HEK293T (cell line): ENCODE measurements around the gene AHNAK2.
"Not testable (repeated sequence)": the region's sequence is repeated elsewhere in the genome, so short reads cannot be mapped to it uniquely, and the experiment has no call there.

ENCODE experiments used
- CTCF ChIA-PET: fragments of 350-600 bp; formaldehyde crosslinking; extraction: SDS; loops from one replicate; lab custom pipeline; 2021; ENCODE audit warnings: antibody characterized with exemption, inconsistent platforms; lab: Yijun Ruan, JAX
- POLR2A ChIA-PET: fragments of 350-600 bp; formaldehyde crosslinking; extraction: SDS; loops from one replicate; lab custom pipeline; 2020; ENCODE audit warnings: antibody characterized with exemption, inconsistent platforms; lab: Yijun Ruan, JAX
- DNase-seq: peaks from one replicate; pipeline ENCODE4 v3.0.0; 2012; ENCODE audit warnings: mixed read lengths; ENCODE audit errors: extremely low spot score
- ARNT ChIP-seq: fragments of 450-650 bp; IDR thresholded peaks from 2 replicates; pipeline ENCODE4 v1.6.1; 2017; ENCODE audit warnings: mild to moderate bottlenecking
- BHLHE40 ChIP-seq: fragments of 450-650 bp; IDR thresholded peaks from 2 replicates; pipeline ENCODE4 v1.6.1; 2016; ENCODE audit warnings: mild to moderate bottlenecking, moderate library complexity, borderline replicate concordance
- CTBP1 ChIP-seq: fragments of 450-650 bp; IDR thresholded peaks from 2 replicates; pipeline ENCODE4 v1.6.1; 2016; ENCODE audit warnings: borderline replicate concordance
- ELF4 ChIP-seq: fragments of 450-650 bp; IDR thresholded peaks from 2 replicates; pipeline ENCODE4 v1.6.1; 2017; ENCODE audit warnings: antibody characterized with exemption
- FOXA1 ChIP-seq: fragments of 450-650 bp; IDR thresholded peaks from 2 replicates; pipeline ENCODE4 v1.6.1; 2016; ENCODE audit warnings: mild to moderate bottlenecking
- FOXK2 ChIP-seq: fragments of 450-650 bp; IDR thresholded peaks from 2 replicates; pipeline ENCODE4 v1.6.1; 2016; ENCODE audit warnings: mild to moderate bottlenecking
- FOXM1 ChIP-seq: fragments of 450-650 bp; IDR thresholded peaks from 2 replicates; pipeline ENCODE4 v1.6.1; 2017; ENCODE audit warnings: mild to moderate bottlenecking, borderline replicate concordance
- HDGF ChIP-seq: fragments of 450-650 bp; IDR thresholded peaks from 2 replicates; pipeline ENCODE4 v1.6.1; 2017; ENCODE audit warnings: antibody characterized with exemption, borderline replicate concordance
- L3MBTL2 ChIP-seq: fragments of 450-650 bp; conservative IDR thresholded peaks from 2 replicates; pipeline ENCODE4 v1.6.1; 2016; ENCODE audit warnings: mild to moderate bottlenecking
- LEF1 ChIP-seq: fragments of 450-650 bp; IDR thresholded peaks from 2 replicates; pipeline ENCODE4 v1.6.1; 2017; ENCODE audit warnings: mild to moderate bottlenecking, borderline replicate concordance
- NFRKB ChIP-seq: fragments of 450-650 bp; IDR thresholded peaks from 2 replicates; pipeline ENCODE4 v1.6.1; 2016; ENCODE audit warnings: mild to moderate bottlenecking, moderate library complexity
- PKNOX1 ChIP-seq: fragments of 450-650 bp; IDR thresholded peaks from 2 replicates; pipeline ENCODE4 v1.6.1; 2016
- SP1 ChIP-seq: fragments of 450-650 bp; IDR thresholded peaks from 2 replicates; pipeline ENCODE4 v1.6.1; 2017
- SUZ12 ChIP-seq: fragments of 450-650 bp; IDR thresholded peaks from 2 replicates; pipeline ENCODE4 v1.6.1; 2016; ENCODE audit warnings: mild to moderate bottlenecking
- TARDBP ChIP-seq: fragments of 450-650 bp; IDR thresholded peaks from 2 replicates; pipeline ENCODE4 v1.6.1; 2016
- ZNF384 ChIP-seq: fragments of 450-650 bp; IDR thresholded peaks from 2 replicates; pipeline ENCODE4 v1.6.1; 2016

The AHNAK2 gene

GRCh38 chr14:104955396-104955770, 22.8 kb downstream of the AHNAK2 start:
- DNase-seq: no peak
- ChIA-PET POLR2A (no interaction called here), CTCF (no interaction called here)
- TF ChIP-seq ZNF384 (no peak), TARDBP (no peak), SP1 (no peak), CTBP1 (no peak), L3MBTL2 (no peak), NFRKB (no peak), PKNOX1 (no peak), FOXA1 (no peak), SUZ12 (no peak), HDGF (no peak), BHLHE40 (no peak)

- POLR2A ChIA-PET: no interaction called here
- DNase-seq: no peak
- CTCF ChIA-PET: no interaction called here
- TF ChIP-seq ARNT: no peak
- no peak for TF ChIP-seq SUZ12
- no peak for TF ChIP-seq TARDBP
- TF ChIP-seq BHLHE40: no peak
- TF ChIP-seq HDGF: no peak
Measured at GRCh38 chr14:104954746-104955395, 23.3 kb downstream of the AHNAK2 start.

GRCh38 chr14:104953896-104954656, 24.1 kb downstream of the AHNAK2 start:
- POLR2A ChIA-PET: no interaction called here
- CTCF ChIA-PET: no interaction called here
- DNase-seq: no peak
- TF ChIP-seq ZNF384: no peak
- no peak for TF ChIP-seq SUZ12
- no peak for TF ChIP-seq SP1
- TF ChIP-seq HDGF: no peak
- TF ChIP-seq L3MBTL2: no peak

GRCh38 chr14:104953097-104953496, 25.1 kb downstream of the AHNAK2 start:
- no peak for DNase-seq
- TF ChIP-seq SUZ12 (no peak), NFRKB (no peak), CTBP1 (no peak), FOXK2 (no peak), LEF1 (no peak), FOXM1 (no peak), HDGF (no peak), TARDBP (no peak), L3MBTL2 (no peak), ZNF384 (no peak), SP1 (no peak), ARNT (no peak), ELF4 (no peak), PKNOX1 (no peak), BHLHE40 (no peak), FOXA1 (no peak)
- ChIA-PET POLR2A (no interaction called here), CTCF (no interaction called here)

GRCh38 chr14:104951863-104952657, 26.1 kb downstream of the AHNAK2 start:
- POLR2A ChIA-PET, DNase-seq, CTCF ChIA-PET: not testable (repeated sequence)

- CTCF ChIA-PET, POLR2A ChIA-PET: not testable (repeated sequence)
Measured at GRCh38 chr14:104950701-104951100, 27.5 kb downstream of the AHNAK2 start.

GRCh38 chr14:104950021-104950420, 28.2 kb downstream of the AHNAK2 start:
- DNase-seq: no peak
- POLR2A ChIA-PET: no interaction called here
- TF ChIP-seq FOXM1: no peak
- TF ChIP-seq TARDBP: no peak
- no peak for TF ChIP-seq ZNF384
- no peak for TF ChIP-seq FOXA1
- TF ChIP-seq ARNT: no peak
- no peak for TF ChIP-seq BHLHE40
- no peak for TF ChIP-seq SUZ12
- TF ChIP-seq ELF4: no peak
- TF ChIP-seq PKNOX1: no peak
- TF ChIP-seq HDGF: no peak
- TF ChIP-seq FOXK2: no peak
- CTCF ChIA-PET: no interaction called here

More at GRCh38 chr14:104950701-104951100, 27.5 kb downstream of the AHNAK2 start:
- DNase-seq: not testable (repeated sequence)

GRCh38 chr14:104949406-104949955, 28.7 kb downstream of the AHNAK2 start:
- POLR2A ChIA-PET: not testable (repeated sequence)

More at GRCh38 chr14:104949406-104949955, 28.7 kb downstream of the AHNAK2 start:
- CTCF ChIA-PET, DNase-seq: not testable (repeated sequence)
